Measurements from ENCODE around the gene ZNF512B.
"Not testable (repeated sequence)": the region's sequence is repeated elsewhere in the genome, so short reads cannot be mapped to it uniquely, and the experiment has no call there.

Gene ZNF512B

DNA sequence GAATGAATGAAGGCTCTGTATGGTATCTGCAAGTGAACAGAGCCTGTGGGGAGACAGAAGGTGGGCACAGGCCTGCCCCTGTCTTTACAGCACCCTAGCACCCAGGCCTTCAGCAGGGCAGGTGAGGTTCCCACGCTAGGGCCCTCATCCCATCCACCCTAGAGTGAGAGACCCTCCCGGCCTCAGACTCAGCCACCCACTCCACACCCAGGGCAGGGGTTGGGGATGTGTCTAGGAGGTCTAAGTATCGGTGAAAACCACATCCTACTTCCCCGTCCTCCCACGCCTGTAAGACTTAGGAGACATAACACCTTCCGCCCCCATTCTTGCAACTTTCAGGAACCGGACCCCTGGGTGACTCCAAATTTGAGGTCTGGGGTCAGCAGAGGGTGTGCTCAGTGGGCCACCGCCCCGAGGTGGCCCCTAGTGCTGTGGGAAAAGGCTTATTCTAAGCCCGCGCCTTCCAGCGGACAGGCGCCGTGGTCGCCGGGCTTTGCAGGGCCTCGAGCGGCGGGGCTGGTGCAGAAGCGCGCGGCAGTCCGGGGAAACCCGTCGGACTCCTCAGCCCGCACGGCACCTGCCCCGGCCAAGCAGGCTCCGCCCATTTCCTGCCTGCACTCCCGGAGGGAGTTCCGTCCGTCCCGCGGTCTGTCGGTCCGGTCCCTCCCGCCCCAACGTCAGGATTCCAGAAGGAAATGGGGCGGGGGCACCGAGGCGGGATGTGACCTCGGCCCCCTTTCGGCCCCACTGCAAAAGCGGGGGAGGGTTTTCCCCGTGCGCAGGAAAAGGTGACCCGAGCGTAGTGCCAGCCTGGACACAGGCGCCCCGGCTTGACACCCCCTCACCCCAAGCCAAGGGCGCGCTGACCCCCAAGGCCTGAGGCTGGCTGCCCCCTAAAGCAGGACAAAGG is 8.8 kb upstream of the ZNF512B start:
- no peak for DNase-seq

DNA sequence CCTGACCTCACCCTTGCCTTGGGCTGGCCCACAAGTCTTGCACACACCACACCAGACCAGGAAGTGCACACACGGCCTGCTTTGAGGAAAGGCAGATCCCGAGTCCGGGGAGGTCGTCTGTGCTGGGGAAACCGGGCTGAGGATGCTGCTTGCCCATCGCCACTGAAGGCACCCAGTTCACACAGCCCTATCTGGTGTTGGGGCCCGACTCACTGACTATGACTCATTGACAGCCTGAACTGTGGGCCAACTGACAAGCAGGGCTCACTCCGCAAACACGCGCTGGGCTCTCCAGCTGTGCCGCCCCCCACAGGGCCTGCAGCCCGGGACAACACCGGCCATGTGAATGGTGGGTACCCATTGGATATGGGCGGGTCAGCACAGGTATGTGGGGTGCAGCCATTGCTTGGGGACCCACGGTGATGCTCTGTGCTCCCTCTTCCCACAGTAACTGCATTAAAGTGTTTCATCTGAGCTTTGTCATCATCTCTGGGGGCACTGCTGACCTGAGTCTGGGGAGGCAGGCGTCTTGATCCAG is 8.1 kb upstream of the ZNF512B start:
- DNase-seq = no peak

DNA sequence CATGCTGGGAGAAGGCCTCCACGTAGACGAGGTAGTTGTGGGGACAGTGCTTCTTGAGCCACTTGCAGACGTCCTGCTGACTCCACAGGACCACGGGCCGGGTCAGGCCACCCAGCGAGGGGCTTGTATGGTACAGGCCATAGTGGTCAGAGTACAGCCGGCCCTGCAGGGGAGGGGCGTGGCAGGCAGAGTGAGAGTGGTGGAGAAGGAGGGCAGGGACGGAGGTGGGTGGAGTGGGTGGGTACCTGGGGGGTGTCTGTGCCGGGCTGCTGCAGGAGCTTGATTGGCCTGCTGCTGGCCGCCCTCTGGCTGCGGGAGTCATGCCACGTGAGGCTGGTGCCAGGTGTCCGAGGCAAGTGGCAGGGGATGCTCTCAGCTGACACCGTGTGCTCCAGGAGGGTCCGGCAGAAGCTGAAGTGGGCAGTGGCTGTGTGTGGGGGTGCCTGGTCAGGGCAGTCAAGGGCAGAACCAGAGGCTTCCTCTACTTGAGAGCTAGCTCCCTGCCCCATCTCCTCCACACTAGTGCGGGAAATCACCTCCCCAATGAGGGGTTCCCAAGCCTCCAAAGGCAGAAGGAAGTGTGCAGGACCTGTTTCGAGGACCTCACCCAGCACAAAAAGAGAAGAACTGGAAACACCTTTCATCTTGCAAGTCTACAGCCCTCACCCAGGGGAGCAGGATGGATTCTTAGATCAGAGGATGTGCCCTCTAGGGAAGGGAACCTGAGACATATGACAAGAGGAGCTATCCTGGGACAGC is 7.4 kb upstream of the ZNF512B start:
- DNase-seq = no peak

DNA sequence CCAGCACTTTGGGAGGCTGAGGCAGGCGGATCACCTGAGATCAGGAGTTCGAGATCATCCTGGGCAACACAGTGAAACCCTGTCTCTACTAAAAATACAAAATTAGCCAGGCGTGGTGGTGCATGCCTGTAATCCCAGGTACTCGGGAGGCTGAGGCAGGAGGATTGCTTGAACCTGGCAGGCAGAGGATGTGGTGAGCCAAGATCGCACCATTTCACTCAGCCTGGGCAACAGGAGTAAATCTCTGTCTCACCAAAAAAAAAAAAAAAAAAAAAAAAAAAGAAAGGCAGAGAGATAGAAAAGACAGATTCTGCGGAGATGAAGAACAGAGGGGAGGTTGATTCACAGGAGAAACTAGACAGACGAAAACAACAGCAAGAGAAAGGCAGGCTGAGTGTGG is 6.8 kb upstream of the ZNF512B start:
- not testable (repeated sequence) for DNase-seq

DNA sequence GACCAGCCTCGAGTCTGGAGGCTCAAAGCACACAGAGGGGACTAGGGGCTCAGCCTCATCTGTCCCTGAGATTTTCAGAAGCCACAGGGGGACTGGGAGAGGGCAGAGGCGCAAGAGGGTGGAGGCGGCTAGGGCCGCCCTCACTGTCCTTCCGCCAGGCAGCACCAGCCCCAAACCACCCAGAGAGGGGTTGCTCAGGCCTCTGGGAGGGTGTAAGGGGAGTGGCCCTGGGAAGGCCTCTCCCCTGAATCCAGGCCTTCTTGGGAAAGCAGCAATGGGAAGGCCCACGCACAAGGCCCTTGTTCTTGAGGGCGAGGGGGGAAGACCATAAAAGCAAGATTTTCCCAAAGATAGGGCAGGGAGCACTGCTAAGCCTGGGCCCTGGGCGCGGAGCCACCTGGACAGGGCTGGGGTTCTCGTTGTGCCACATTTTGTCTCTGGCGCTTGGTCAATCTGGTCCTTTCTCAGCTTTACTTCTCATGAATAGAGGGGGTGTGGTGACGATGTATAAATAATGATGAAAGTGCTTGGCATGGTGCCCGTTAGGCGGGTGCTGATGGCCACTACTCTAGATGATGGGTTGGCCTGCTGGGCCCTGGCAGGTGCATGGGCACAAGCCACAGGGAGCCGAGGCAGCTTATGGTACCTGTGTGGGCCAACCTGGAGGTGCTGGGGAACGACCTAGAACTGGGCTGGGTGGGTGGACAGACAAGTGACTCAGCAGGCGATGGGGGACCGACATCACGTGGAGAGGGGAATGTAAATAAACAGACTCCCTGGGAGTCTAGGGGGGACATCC is 4.9 kb upstream of the ZNF512B start:
- DNase-seq = no peak

DNA sequence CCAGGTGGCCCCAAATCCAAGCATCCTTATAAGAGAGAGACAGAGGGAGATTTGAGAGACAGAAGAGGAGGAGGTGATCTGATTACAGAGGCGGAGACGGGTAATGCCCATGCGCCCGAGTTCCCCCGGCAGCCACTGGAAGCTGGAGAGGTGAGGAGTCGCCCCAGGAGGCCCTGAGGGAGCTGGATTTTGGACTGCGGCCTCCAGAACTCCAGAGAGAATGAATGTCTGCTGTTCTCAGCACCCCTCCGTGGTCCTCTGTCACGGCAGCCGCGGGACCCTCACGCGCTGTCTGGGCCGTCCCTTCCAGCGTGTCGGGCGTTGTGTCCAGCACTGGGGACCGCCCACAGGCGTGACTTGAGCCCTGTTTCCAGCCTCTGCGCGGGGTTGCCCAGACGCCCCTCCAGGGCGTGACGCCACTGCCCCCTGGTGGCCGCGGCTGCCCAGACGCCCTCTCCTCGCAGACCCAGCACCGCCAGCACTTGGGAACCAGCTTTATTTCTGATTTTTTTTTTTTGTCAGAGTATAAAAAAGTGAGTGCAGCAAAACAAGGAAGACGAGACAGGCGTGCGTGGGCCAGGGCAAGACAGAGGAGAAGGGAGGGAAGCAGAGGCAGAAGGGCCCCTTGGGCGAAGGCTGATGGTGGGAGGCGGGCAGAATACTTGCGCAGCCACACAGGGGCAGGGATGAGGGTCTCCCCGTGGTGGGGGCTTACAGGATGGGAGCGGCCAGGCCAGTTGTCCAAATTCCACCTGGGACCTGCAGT is 4.1 kb upstream of the ZNF512B start:
- no peak for DNase-seq

DNA sequence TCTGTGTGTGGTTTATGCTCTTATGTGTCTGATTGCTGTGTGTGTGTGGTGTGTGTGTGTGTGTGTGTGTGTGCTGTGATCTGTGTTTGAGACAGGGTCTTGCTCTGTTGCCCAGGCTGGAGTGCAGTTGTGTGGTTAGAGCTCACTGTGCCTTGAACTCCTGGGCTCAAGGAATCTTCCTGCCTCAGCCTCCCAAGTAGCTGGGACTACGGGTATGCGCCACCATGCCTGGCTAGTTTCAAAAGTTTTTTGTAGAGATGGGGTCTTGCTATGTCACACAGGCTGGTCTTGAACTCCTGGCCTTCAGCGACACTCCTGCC is 3.4 kb upstream of the ZNF512B start:
- no peak for DNase-seq

DNA sequence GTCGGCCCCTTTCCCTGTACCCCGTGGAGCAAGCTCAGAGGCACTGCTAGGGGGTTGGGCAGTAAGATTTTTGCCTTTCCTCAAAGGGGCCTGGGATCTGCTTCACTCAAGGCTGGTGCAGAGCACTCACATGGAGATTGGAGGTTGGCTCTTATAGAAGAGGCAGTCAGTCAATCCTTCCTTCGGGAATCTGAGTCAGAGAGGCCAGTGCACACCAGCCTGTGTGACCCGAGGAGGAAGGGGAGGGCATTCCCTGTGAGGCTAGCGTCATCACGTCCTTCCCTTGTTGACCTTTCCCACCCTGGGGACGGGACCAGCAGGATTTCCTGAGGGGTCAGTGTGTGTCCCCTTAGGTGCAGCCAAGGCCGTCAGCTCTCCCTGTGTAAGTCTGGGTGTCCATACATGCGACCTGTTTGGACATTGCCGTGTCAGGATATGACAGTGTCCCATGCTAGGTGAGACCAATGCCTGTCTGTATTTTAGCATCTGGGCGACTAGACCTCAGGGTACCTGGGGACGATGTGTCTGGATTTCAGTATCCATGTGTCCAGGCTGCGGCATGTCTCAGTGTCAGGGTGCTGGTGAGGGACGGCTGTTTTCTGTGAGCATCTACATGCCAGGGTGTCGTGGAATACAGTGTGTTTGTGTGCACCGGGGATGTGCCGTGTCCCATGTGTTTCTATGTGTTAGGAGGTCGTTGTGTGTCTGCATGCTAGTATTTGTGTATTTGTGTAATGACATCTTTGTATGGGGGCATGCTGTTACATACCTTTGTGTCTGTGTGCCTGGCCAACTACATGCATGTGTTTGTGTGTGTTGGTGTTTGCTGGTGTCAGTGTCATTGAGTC is 2.8 kb upstream of the ZNF512B start:
- DNase-seq = no peak

DNA sequence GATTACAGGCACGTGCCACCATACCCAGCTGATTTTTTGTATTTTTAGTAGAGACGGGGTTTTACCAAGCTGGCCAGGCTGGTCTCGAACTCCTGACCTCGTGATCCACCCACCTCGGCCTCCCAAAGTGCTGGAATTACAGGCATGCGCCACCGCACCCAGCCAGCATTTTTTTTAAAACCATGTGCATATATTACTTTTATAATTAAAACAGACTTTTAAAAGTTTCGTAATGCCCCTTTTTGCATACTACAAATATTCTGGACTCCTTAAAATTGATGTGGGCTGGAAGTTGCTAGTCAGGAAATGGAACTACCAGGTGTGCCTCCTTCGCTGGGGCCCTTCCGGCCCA is 2.2 kb upstream of the ZNF512B start:
- not testable (repeated sequence) for DNase-seq

DNA sequence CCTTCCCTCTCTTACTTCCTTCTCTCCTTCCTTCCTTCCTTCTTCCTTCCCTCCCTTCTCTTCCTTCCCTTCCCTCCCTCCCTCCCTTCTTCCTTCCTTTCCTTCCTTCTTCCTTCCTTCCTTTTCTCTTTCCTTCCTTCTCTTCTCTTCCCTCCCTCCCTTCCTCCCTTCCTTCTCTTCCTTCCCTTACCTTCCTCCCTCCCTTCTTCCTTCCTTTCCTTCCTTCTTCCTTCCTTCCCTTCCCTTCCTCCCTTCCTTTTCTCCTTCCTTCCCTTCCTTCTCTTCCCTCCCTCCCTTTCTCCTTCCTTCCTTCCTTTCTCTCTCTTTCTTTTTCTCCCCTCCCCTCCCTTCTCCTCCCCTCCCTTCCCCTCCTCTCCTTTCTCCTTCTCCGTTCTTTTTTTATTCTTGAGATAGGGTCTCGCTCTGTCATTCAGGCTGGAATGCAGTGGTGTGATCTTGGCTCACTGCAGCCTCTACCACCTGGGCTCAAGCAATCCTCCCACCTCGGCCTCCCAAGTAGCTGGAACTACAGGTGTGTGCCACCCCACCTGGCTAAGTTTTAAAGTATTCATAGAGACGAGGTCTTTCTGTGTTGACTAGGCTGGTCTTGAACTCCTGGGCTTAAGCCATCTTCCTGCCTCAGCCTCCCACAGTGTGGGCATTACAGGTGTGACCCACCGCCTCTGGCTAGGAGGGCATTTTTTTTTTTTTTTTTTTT is 1.1 kb upstream of the ZNF512B start:
- no peak for DNase-seq

DNA sequence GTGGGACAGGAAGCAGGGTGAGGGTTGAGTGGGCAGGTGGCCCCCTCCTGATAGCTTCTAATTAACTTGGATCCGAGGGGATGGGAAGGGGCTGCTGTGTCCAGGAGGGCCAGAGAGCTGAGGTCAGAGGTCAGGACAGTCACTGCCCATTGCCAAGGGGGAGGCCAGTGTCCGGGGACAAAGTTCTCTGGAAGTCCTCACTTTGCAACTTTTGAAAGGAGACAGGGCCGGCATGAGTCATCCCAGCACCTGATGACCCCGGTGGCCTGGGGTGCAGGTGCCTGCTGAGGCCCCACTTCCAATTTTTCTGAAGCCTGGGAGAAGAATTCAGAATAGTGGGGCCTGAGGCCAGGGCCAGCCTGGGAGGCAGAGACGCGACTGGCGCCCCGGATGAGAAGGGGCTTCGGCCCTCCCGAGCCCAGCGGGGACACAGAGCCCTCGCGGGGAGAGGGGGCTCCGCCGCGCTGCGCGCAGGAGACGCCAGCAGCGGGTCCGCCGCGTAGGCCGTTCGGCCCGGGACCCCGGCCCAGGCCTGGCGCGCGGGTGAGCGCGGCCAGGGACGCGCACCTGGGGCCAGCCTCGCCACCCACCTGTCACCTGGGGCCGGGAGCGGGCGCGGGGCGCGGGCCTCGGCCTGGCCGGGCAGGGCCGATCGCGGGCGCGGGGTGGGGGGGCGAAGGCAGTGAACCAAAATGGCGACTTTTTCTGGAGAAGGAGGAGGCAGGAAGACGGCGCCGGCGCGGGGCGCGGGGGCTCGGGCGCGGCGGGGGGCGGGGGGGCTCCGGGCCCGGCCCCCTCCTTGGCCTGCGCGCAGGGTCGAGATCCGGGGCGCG is 586 bp downstream of the ZNF512B start:
- no peak for DNase-seq

DNA sequence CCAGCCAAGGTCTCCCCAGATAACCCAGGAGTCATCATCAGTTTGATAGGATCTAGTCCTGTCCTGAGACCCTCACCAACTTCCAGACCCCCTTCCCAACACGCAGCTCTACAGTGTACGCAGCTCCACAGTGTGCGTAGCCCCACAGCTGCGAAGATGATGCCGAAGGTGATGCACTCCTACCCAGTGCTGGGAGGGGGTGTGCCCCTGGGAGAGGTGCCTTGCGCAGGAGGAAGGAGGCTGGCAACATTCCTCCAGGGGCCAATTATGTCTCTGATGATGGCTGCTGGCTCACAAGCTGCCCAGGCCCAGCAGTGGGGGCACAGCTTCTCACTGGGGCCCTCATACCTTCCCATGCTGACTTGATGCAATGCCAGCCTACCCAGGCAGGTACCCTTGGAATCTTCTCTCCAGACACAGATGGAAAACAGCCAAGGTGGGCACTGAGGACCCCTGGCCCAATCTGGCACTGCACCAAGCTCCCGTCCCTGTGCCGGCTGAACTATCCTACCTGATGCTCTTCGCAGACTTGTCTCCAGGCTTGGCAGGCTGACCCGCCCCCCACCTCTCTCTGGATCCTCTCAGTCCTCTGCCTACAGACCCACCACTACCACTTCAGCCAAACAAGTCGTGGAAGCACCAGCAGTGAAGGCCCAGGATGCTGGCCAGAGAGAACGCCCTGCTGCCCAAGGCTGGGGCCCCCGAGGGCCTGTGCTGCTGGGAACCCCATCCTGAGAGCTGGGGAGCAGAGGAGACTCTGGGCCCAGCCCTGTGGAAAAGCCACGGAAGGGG is 1.4 kb downstream of the ZNF512B start:
- no peak for DNase-seq

DNA sequence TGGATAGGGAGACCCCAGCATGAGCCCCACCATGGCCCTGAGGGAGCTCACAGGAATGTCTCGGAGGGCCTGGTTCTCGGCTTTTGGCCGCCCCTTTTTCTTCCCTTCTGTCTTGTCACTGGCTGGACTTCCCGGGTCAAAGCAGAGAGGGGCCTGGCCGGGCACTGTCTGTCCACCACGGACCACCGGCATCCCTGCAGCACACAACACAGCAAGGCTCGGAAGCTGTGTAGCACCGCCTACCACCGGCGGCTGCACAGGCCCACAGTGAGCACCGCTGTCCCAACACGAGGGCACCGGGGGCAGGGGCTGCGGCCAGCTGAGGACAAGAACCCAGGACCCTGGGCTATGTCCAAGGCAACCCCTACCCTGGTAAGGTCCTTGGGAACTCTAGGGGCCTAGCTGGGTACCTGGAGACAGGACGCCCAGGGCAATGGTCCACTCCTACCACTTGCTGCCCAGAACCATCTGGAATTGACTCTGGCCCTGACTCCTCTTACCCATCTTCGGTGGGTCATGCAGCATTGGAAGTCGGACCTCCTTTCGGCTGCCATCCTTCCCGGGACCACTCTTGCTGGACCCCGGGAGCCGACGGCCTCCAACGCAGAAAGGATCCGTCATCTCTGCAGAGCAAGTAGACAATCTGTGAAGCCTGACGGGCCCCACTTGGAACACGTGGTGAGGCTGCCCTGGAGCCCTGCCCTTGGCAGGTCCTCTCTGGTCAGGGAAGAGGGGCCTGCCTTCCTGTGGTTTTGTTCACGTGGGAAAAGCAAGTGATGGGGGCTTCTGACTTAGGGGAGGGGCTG is 2.2 kb downstream of the ZNF512B start:
- DNase-seq = no peak

DNA sequence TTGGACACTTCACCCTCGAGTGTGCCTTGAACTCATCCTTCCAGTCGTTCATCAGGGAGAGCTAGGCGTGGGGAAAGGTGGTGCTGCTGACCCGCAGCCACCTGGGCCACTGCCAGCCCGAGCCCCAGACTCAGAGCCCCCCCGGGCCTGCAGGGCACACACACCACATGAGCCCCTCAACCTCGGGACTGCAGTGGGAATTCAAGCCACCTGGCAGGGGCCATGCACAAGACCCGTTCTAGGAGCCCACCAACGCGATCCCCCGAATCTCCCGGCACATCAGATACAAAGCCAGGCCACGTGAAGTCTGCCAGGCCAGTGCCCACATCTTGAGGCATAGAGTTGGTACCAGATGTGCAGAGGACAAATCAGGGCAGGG is 2.8 kb downstream of the ZNF512B start:
- no peak for DNase-seq

DNA sequence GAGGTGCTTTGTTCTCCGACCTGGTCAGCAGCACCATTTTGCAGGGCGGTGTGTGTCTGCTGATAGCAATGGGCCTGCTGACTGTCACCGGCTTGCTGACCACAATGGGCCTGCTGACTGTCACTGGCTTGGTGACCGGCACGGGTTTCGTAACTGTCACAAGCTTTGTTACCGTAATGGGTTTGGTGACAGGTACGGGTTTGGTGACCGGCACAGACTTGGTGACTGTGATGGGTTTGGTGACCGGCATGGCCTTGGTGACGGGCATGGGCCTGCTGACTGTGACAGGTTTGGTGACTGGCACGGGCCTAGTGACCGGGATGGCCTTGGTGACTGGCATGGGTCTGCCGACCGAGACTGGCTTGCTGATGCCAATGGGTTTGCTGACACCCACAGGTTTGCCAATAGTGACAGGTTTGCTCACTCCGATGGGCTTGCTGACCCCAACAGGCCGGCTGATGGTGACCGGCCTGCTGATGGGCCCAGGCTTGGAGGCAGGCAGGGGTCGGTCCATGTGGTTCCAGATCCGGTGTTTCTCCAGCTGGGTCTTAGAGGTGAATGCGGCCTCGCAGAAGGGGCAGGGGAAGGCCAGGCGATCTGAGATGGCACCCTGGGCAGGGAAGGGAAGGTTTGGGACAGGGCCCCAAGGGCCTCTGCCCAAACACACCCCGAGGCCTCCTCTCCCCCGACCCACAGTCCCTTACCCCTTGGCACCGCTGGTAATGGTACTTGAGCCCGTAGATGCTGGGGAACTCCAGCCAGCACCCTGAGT is 3.4 kb downstream of the ZNF512B start:
- no peak for DNase-seq

DNA sequence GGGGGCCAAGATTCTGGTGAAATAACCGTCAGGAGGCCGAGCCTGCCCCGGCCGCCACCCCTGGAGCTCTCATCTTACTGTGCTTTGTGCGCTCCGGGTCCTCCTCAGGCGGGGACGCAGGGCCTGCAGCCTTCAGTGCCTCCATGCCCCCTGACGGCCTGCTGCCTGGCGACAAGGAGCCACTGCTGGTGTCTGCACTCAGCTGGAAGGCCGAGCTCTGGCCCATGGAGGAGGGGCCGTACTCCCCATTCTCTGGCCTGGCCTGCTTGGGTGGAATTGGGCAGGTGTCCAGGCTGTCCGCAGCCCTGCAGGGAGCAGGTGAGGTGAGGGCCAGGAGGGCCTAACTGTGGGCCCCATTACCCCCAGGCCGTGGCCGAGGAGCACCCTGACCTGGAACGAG is 5.3 kb downstream of the ZNF512B start:
- no peak for DNase-seq

DNA sequence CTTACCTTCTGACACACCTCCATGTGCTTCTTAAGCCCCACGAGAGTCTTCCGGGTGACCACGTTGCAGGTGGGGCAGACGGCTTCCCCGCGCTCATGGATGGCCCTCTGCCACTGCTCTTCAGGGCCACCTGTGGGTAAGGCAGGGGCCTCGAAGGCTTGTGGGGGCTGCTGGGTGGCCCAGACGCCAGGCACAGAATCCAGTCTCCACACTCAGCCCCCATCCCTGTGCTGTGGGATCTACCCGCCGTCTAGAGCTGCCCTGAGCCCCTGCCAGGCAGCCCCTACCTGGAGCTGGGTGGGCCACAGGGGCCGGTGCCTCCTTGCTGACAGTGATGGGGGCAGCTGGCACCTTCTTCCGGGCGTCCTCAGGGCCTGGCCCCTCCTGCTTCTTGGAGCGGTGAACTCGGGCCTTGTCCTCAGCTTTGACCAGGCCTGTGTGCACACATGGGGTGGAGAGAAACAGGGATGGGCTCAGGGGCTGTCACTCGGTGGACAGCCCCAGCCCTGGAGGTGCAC is 5.9 kb downstream of the ZNF512B start:
- no peak for DNase-seq

All from SIG-M5 (cell line).